Hepatocyte (in vitro differentiated cells): Measurements from ENCODE around the gene SLC26A8.

ENCODE experiments used
- EZH2 ChIP-seq: fragments of 200-600 bp; sonication (generic); IDR thresholded peaks from 2 replicates; pipeline ENCODE4 v1.6.1; 2016; ENCODE audit warnings: antibody characterized with exemption, mild to moderate bottlenecking, borderline replicate concordance
- TF ChIP-seq, protein P1 (sequence below): fragments of 200-600 bp; sonication (generic); IDR thresholded peaks from 2 replicates; pipeline ENCODE4 v1.5.1; 2016; ENCODE audit warnings: antibody characterized with exemption, mild to moderate bottlenecking; ENCODE audit not compliant: poor library complexity

DNA sequence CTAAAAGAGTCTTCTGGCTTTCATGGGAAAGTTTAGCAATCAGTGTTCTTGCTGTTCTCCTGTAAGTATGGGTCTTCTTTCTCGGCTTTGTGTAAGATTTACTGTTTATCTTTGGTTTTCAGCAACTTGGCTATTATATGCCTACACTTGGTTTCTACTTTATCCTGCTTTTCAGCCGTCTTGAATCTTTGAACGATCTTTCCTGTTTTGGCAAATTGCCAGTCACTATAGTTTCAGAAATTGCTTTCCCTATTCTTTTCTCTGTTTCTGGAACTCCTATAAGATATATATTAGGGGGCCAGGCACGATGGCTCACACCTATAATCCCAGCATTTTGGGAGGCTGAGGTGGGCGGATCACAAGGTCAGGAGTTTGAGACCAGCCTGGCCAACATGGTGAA lies 89.0 kb downstream of the SLC26A8 start:
- TF ChIP-seq, protein P1, sequence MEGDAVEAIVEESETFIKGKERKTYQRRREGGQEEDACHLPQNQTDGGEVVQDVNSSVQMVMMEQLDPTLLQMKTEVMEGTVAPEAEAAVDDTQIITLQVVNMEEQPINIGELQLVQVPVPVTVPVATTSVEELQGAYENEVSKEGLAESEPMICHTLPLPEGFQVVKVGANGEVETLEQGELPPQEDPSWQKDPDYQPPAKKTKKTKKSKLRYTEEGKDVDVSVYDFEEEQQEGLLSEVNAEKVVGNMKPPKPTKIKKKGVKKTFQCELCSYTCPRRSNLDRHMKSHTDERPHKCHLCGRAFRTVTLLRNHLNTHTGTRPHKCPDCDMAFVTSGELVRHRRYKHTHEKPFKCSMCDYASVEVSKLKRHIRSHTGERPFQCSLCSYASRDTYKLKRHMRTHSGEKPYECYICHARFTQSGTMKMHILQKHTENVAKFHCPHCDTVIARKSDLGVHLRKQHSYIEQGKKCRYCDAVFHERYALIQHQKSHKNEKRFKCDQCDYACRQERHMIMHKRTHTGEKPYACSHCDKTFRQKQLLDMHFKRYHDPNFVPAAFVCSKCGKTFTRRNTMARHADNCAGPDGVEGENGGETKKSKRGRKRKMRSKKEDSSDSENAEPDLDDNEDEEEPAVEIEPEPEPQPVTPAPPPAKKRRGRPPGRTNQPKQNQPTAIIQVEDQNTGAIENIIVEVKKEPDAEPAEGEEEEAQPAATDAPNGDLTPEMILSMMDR, result no peak
- no peak for TF ChIP-seq EZH2
